ENCODE results near the gene JMJD6. TPM values are rescaled to one million over a fixed set of nuclear protein-coding genes. Genes with fewer than 3 reads are reported as not detected.

The JMJD6 gene
- total and polyA plus RNA-seq, 2 donors from 2014 or later = 23.6 to 34.3 TPM

DNA sequence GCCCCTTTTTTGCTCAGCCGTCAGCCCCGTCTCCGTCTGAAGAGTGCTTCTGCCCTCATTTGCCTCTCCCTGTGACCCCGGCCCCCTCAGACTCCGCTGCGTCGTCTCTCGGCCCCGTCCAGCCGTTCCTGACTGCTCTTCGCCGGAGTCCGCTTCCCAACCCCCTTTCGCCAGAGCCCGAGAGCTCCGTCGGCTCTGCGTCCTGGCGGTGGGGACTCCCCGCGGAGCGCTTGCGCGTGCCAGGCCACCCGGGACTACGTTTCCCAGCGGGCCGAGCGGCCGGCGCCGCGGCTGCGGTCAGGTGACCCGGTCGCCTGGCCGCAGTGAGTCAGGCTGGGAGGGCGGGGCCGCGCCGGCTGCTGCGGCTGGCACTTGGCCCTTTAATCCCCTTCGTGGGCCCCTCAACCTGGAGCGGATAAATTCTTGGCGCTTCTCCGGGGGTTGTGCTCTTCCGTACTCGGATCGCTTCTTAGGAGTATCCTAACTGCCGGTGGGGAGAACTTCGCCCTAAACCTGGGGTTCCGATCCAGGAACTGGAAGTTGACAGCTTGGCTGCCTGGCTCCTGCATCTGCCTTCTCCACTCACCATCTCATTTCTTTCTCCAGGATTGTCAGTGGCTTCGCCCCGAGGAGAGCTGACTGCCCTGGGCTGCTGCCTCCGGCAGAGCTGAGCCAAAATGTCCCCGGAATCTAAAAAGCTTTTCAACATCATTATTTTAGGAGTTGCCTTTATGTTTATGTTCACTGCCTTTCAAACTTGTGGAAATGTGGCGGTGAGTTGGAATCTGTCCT, 11.5 kb upstream of the JMJD6 start, which contains the start of gene MFSD11:
Gene MFSD11, plus strand, starts transcription at position 444 of the 792 bp plus-strand sequence. Its CDS starts 234 bp downstream, at position 678.
- FAIRE-seq = no peak
- Histone ChIP-seq H3K9ac (ENCODE audit: low read length in 3 of 3) (peak within 1 kb of the TSS; percentile 94 to 96 (median 94)), H3K36me3 (ENCODE audit: control insufficient read depth in 2 of 3, insufficient read depth in 3 of 3, low read length in 3 of 3) (peaks cover 10 to 33% (median 23%) of the 10 kb centered on the region in 3 donors), H3K9me3 (ENCODE audit: control insufficient read depth in 2 of 3, insufficient read depth in 1 of 3, low read length in 3 of 3) (no peaks in the 10 kb centered on the region), H3K27ac (ENCODE audit: low read depth in 2 of 2, low read length in 2 of 2) (peak within 1 kb of the TSS; percentile 99 to 100), H3K27me3 (ENCODE audit: control insufficient read depth, insufficient read depth, low read length) (no peaks in the 10 kb centered on the region), H3K4me1 (ENCODE audit: control insufficient read depth in 2 of 3, insufficient read depth in 2 of 3, low read depth in 1 of 3, low read length in 3 of 3) (peaks cover 5 to 27% (median 24%) of the 10 kb centered on the region in 3 donors), H3K4me3 (ENCODE audit: low read length in 3 of 3) (peak within 1 kb of the TSS; percentile 92 to 96 (median 95))
- intact Hi-C loops (cut with DNase I) = no loop called here
- TF ChIP-seq, protein P1, sequence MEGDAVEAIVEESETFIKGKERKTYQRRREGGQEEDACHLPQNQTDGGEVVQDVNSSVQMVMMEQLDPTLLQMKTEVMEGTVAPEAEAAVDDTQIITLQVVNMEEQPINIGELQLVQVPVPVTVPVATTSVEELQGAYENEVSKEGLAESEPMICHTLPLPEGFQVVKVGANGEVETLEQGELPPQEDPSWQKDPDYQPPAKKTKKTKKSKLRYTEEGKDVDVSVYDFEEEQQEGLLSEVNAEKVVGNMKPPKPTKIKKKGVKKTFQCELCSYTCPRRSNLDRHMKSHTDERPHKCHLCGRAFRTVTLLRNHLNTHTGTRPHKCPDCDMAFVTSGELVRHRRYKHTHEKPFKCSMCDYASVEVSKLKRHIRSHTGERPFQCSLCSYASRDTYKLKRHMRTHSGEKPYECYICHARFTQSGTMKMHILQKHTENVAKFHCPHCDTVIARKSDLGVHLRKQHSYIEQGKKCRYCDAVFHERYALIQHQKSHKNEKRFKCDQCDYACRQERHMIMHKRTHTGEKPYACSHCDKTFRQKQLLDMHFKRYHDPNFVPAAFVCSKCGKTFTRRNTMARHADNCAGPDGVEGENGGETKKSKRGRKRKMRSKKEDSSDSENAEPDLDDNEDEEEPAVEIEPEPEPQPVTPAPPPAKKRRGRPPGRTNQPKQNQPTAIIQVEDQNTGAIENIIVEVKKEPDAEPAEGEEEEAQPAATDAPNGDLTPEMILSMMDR (IDR thresholded peaks at IDR 0.05; ENCODE audit: borderline replicate concordance, extremely low read depth, insufficient read depth) = no peak
- DNase-seq = peak; percentile 95 to 98 (median 97)

GRCh38 chr17:76737082-76737675, 10.8 kb upstream of the JMJD6 start, which contains the start of gene SRSF2:
Gene SRSF2 (minus strand): TSS chr17:76737331. CDS start chr17:76737160, 171 bp downstream.
- FAIRE-seq = no peak
- Histone ChIP-seq H3K9ac (ENCODE audit: low read length in 3 of 3) (peak within 1 kb of the TSS; percentile 94 to 96 (median 94)), H3K36me3 (ENCODE audit: control insufficient read depth in 2 of 3, insufficient read depth in 3 of 3, low read length in 3 of 3) (peaks cover 10 to 37% (median 23%) of the 10 kb centered on the region in 3 donors), H3K27me3 (ENCODE audit: control insufficient read depth, insufficient read depth, low read length) (no peaks in the 10 kb centered on the region), H3K9me3 (ENCODE audit: control insufficient read depth in 2 of 3, insufficient read depth in 1 of 3, low read length in 3 of 3) (no peaks in the 10 kb centered on the region), H3K4me3 (ENCODE audit: low read length in 3 of 3) (peak within 1 kb of the TSS; percentile 95 to 97 (median 96)), H3K4me1 (ENCODE audit: control insufficient read depth in 2 of 3, insufficient read depth in 2 of 3, low read depth in 1 of 3, low read length in 3 of 3) (peaks cover 5 to 28% (median 24%) of the 10 kb centered on the region in 3 donors), H3K27ac (ENCODE audit: low read depth in 2 of 2, low read length in 2 of 2) (peak within 1 kb of the TSS; percentile 99 to 100)
- intact Hi-C loops (cut with DNase I) = no loop called here
- peak; percentile 99 for DNase-seq
- TF ChIP-seq, protein P1 (IDR thresholded peaks at IDR 0.05; ENCODE audit: borderline replicate concordance, extremely low read depth, insufficient read depth) = no peak

- intact Hi-C loops (cut with DNase I) = no loop called here
- Histone ChIP-seq H3K27ac (ENCODE audit: low read depth in 2 of 2, low read length in 2 of 2) (peak overlapping the region; percentile 99 to 100), H3K4me1 (ENCODE audit: control insufficient read depth in 2 of 3, insufficient read depth in 2 of 3, low read depth in 1 of 3, low read length in 3 of 3) (peaks cover 5 to 28% (median 24%) of the 10 kb centered on the region in 3 donors), H3K4me3 (ENCODE audit: low read length in 3 of 3) (peak overlapping the region; percentile 83 to 97 (median 95)), H3K27me3 (ENCODE audit: control insufficient read depth, insufficient read depth, low read length) (no peaks in the 10 kb centered on the region), H3K9me3 (ENCODE audit: control insufficient read depth in 2 of 3, insufficient read depth in 1 of 3, low read length in 3 of 3) (no peaks in the 10 kb centered on the region), H3K36me3 (ENCODE audit: control insufficient read depth in 2 of 3, insufficient read depth in 3 of 3, low read length in 3 of 3) (peaks cover 10 to 40% (median 23%) of the 10 kb centered on the region in 3 donors), H3K9ac (ENCODE audit: low read length in 3 of 3) (peak overlapping the region; percentile 75 to 96 (median 93))
- FAIRE-seq = no peak
- TF ChIP-seq, protein P1 (IDR thresholded peaks at IDR 0.05; ENCODE audit: borderline replicate concordance, extremely low read depth, insufficient read depth) = no peak
- peak; percentile 71 to 94 (median 89) for DNase-seq
These were observed 10.1 kb upstream of the JMJD6 start for GRCh38 chr17:76736349-76737081.
